HEK293 (cell line): Measurements from ENCODE around the gene MGAT4B.
A peak's percentile ranks its signal among the peaks of the same experiment; 100 is the strongest.

Source experiments
- CTCF ChIA-PET: fragments of 350-600 bp; formaldehyde crosslinking; extraction: SDS; loops from one replicate; lab custom pipeline; 2021; ENCODE audit warnings: antibody characterized with exemption; lab: Yijun Ruan, JAX
- POLR2A ChIA-PET: fragments of 300-600 bp; formaldehyde crosslinking; extraction: SDS; loops from one replicate; lab custom pipeline; 2020; ENCODE audit warnings: antibody characterized with exemption, inconsistent platforms; lab: Yijun Ruan, JAX
- H3K27ac ChIP-seq: fragments of 200-500 bp; sonication (Bioruptor generic); 2 replicates; pipeline ENCODE4 v1.5.1; 2014; ENCODE audit warnings: low read depth, low read length, control low read depth, inconsistent platforms; ENCODE audit errors: extremely low read depth
- H3K36me3 ChIP-seq, 2 experiments: fragments of 200-500 bp in 1 of 2; sonication (Bioruptor generic) in 1 of 2; 1 replicate in 1 of 2; 2 replicates in 1 of 2; pipeline ENCODE4 v1.5.1; 2014 to 2017; ENCODE audit warnings: inconsistent platforms in 2 of 2, low read length in 2 of 2; ENCODE audit not compliant: control insufficient read depth in 2 of 2, insufficient read depth in 1 of 2
- H3K4me1 ChIP-seq: fragments of 200-500 bp; sonication (Bioruptor generic); 2 replicates; pipeline ENCODE4 v1.5.1; 2014; ENCODE audit warnings: mild to moderate bottlenecking, low read length, inconsistent platforms; ENCODE audit not compliant: control insufficient read depth, insufficient read depth
- H3K4me3 ChIP-seq: 2 replicates; pipeline ENCODE4 v1.5.1; 2011; ENCODE audit warnings: low read depth, mild to moderate bottlenecking, control low read depth, low read length, moderate library complexity
- H3K9me3 ChIP-seq: fragments of 200-500 bp; sonication (Bioruptor generic); 2 replicates; pipeline ENCODE4 v1.5.1; 2014; ENCODE audit warnings: low read depth, low read length, inconsistent platforms; ENCODE audit not compliant: control insufficient read depth, insufficient read depth
- GLIS1 ChIP-seq: fragments of 450-650 bp; formaldehyde crosslinking; IDR thresholded peaks from 2 replicates; pipeline ENCODE4 v1.5.1; 2016; ENCODE audit warnings: missing biosample characterization, missing genetic modification characterization
- PATZ1 ChIP-seq: fragments of 450-650 bp; formaldehyde crosslinking; IDR thresholded peaks from 2 replicates; pipeline ENCODE4 v1.5.1; 2016; ENCODE audit warnings: missing biosample characterization, missing genetic modification characterization
- SCRT2 ChIP-seq: fragments of 450-650 bp; formaldehyde crosslinking; IDR thresholded peaks from 2 replicates; pipeline ENCODE4 v1.5.1; 2016; ENCODE audit warnings: missing biosample characterization, missing genetic modification characterization
- ZBTB21 ChIP-seq: fragments of 450-650 bp; formaldehyde crosslinking; IDR thresholded peaks from 2 replicates; pipeline ENCODE4 v1.5.1; 2017; ENCODE audit warnings: missing biosample characterization, missing genetic modification characterization
- ZNF169 ChIP-seq: fragments of 450-650 bp; formaldehyde crosslinking; IDR thresholded peaks from 2 replicates; pipeline ENCODE4 v1.5.1; 2016; ENCODE audit warnings: missing biosample characterization, missing genetic modification characterization
- ZNF248 ChIP-seq: fragments of 450-650 bp; formaldehyde crosslinking; IDR thresholded peaks from 2 replicates; pipeline ENCODE4 v1.5.1; 2017; ENCODE audit warnings: missing biosample characterization, missing genetic modification characterization
- ZNF341 ChIP-seq: fragments of 450-650 bp; formaldehyde crosslinking; IDR thresholded peaks from 2 replicates; pipeline ENCODE4; 2016; ENCODE audit warnings: low read depth, missing biosample characterization, missing genetic modification characterization
- ZNF529 ChIP-seq: fragments of 450-650 bp; formaldehyde crosslinking; IDR thresholded peaks from 2 replicates; pipeline ENCODE4 v1.5.1; 2017; ENCODE audit warnings: missing genetic modification characterization, missing biosample characterization; ENCODE audit not compliant: insufficient replicate concordance
- ZNF664 ChIP-seq: fragments of 450-650 bp; formaldehyde crosslinking; IDR thresholded peaks from 2 replicates; pipeline ENCODE4 v1.5.1; 2016; ENCODE audit warnings: missing biosample characterization, missing genetic modification characterization
- ZNF704 ChIP-seq: fragments of 450-650 bp; formaldehyde crosslinking; IDR thresholded peaks from 2 replicates; pipeline ENCODE4 v1.5.1; 2016; ENCODE audit warnings: missing biosample characterization, missing genetic modification characterization
- ZSCAN16 ChIP-seq: fragments of 450-650 bp; formaldehyde crosslinking; IDR thresholded peaks from 2 replicates; pipeline ENCODE4 v1.5.1; 2016; ENCODE audit warnings: missing biosample characterization, missing genetic modification characterization
- TF ChIP-seq, protein P1 (sequence below): fragments of 450-650 bp; formaldehyde crosslinking; IDR thresholded peaks from 2 replicates; pipeline ENCODE4 v1.5.1; 2016; ENCODE audit warnings: missing biosample characterization, missing genetic modification characterization, borderline replicate concordance

Gene MGAT4B

DNA sequence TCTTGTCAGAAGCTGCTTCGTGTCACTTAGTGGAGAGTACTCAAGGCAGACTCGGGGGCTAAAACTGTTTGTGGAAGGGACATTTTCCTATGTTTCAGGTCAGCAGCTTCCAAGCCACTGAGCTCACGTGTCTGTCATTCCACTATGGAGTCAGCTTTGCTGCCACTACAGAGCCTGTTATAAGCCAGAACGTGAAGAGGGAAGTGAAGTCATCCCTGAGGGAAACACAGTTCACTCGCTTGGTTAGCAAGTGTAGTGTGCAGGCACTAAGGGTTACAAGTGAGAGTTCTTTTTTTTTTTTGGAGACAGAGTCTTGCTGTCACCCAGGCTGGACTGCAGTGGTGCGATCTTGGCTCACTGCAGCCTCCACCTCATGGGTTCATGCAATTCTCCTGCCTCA, 37.4 kb downstream of the MGAT4B start:
- POLR2A ChIA-PET: interaction anchor here (0.6 kb wide), 1 partner anchor 91 kb away, joined by 9 read pairs; no protein-coding TSS in a partner anchor
- Histone ChIP-seq H3K27ac (no peak overlapping the region), H3K4me3 (no peak overlapping the region), H3K36me3 (peaks cover 27 to 92% of the 10 kb centered on the region in 2 experiments), H3K4me1 (no peaks in the 10 kb centered on the region), H3K9me3 (no peaks in the 10 kb centered on the region)
- TF ChIP-seq ZNF341 (tag by site-specific recombination): no peak
- TF ChIP-seq SCRT2 (tag by site-specific recombination): no peak
- TF ChIP-seq, protein P1, sequence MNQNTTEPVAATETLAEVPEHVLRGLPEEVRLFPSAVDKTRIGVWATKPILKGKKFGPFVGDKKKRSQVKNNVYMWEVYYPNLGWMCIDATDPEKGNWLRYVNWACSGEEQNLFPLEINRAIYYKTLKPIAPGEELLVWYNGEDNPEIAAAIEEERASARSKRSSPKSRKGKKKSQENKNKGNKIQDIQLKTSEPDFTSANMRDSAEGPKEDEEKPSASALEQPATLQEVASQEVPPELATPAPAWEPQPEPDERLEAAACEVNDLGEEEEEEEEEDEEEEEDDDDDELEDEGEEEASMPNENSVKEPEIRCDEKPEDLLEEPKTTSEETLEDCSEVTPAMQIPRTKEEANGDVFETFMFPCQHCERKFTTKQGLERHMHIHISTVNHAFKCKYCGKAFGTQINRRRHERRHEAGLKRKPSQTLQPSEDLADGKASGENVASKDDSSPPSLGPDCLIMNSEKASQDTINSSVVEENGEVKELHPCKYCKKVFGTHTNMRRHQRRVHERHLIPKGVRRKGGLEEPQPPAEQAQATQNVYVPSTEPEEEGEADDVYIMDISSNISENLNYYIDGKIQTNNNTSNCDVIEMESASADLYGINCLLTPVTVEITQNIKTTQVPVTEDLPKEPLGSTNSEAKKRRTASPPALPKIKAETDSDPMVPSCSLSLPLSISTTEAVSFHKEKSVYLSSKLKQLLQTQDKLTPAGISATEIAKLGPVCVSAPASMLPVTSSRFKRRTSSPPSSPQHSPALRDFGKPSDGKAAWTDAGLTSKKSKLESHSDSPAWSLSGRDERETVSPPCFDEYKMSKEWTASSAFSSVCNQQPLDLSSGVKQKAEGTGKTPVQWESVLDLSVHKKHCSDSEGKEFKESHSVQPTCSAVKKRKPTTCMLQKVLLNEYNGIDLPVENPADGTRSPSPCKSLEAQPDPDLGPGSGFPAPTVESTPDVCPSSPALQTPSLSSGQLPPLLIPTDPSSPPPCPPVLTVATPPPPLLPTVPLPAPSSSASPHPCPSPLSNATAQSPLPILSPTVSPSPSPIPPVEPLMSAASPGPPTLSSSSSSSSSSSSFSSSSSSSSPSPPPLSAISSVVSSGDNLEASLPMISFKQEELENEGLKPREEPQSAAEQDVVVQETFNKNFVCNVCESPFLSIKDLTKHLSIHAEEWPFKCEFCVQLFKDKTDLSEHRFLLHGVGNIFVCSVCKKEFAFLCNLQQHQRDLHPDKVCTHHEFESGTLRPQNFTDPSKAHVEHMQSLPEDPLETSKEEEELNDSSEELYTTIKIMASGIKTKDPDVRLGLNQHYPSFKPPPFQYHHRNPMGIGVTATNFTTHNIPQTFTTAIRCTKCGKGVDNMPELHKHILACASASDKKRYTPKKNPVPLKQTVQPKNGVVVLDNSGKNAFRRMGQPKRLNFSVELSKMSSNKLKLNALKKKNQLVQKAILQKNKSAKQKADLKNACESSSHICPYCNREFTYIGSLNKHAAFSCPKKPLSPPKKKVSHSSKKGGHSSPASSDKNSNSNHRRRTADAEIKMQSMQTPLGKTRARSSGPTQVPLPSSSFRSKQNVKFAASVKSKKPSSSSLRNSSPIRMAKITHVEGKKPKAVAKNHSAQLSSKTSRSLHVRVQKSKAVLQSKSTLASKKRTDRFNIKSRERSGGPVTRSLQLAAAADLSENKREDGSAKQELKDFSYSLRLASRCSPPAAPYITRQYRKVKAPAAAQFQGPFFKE (tag by site-specific recombination): no peak
- TF ChIP-seq ZNF169 (tag by site-specific recombination): no peak
- no peak for TF ChIP-seq ZNF664
- no peak for TF ChIP-seq ZNF704
- TF ChIP-seq GLIS1 (tag by site-specific recombination): no peak
- TF ChIP-seq PATZ1 (tag by site-specific recombination): no peak
- TF ChIP-seq ZBTB21: no peak
- TF ChIP-seq ZNF529 (tag by site-specific recombination): no peak
- no peak for TF ChIP-seq ZSCAN16 (tag by site-specific recombination)
- CTCF ChIA-PET: interaction anchor here (0.6 kb wide), 1 partner anchor 202 kb away, joined by 4 read pairs; no protein-coding TSS in a partner anchor

DNA sequence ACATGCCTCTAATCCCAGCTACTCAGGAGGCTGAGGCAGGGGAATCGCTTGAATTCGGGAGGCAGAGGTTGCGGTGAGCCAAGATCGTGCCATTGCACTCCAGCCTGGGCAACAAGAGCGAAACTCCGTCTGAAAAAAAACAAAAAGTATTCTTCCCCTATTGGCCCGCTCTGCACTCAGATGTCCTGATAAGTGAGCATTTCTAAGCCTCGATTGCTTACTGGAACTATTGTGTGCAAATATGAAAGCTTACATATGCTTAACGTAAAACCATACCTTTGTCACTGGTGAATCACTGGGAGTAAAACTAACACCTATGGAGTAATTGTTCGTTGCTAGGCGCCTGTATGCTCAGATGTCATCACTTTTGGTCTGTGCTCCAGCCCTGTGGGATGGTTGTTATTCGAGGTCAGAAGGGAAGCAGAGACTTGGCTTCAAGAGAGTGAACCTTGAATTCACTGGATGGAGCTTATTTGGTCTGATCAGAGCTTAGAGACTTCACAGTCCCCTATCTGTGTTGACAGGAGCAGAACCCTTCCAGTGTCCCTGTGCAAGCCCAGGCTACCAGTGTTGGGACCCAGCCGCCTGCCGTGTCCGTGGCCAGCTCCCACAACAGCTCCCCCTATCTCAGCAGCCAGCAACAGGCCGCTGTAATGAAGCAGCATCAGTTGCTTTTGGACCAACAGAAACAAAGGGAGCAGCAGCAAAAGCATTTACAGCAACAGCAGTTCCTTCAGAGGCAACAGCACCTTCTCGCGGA, 38.2 kb downstream of the MGAT4B start:
- ChIA-PET CTCF (interaction anchor here (1.2 to 1.3 kb wide), 2 partner anchors 32 to 38 kb away, joined by 3 to 5 read pairs; no protein-coding TSS in a partner anchor), POLR2A (no interaction called here)
- H3K36me3 ChIP-seq: peaks cover 27 to 85% of the 10 kb centered on the region in 2 experiments
- H3K9me3 ChIP-seq: no peaks in the 10 kb centered on the region
- H3K4me1 ChIP-seq: peaks cover 1% of the 10 kb centered on the region; the same call in 1 of the 2 replicates
- no peak overlapping the region for H3K27ac ChIP-seq
- no peak overlapping the region for H3K4me3 ChIP-seq
- 0 out of 2 replicates have a peak, but pooled peaks have one; percentile 27 for TF ChIP-seq SCRT2 (tag by site-specific recombination)
- TF ChIP-seq ZNF248 (tag by site-specific recombination): no peak
